GM18511 (cell line): ENCODE measurements around the gene EIF3L.

Experiments used
- ATAC-seq: cut with Tn5 transposase; IDR thresholded peaks from one replicate; pipeline ENCODE4 v1.9.1; 2021; ENCODE audit warnings: mild to moderate bottlenecking, moderate library complexity; ENCODE audit not compliant: unreplicated experiment

The EIF3L gene

DNA sequence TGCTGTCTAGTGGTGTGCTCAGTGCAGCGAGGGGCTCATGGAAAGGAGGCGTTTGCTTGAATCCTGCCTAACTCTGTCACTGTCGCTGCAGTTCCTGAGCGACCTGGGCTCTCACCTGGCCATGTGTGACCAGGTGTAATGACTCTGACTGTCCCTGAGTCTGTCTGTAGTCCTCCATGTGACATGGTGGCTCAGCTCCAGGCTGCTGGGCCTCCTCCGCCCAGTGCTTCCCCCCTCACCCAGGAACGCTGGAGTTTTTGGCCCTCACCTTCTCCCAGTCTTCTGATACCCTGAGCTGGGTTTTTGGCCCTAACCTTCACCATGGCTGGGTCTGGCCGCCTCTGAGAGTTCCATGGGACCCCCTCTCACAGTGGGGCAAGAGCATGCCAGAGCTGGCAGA, 77.1 kb downstream of the EIF3L start:
- no peak for ATAC-seq

DNA sequence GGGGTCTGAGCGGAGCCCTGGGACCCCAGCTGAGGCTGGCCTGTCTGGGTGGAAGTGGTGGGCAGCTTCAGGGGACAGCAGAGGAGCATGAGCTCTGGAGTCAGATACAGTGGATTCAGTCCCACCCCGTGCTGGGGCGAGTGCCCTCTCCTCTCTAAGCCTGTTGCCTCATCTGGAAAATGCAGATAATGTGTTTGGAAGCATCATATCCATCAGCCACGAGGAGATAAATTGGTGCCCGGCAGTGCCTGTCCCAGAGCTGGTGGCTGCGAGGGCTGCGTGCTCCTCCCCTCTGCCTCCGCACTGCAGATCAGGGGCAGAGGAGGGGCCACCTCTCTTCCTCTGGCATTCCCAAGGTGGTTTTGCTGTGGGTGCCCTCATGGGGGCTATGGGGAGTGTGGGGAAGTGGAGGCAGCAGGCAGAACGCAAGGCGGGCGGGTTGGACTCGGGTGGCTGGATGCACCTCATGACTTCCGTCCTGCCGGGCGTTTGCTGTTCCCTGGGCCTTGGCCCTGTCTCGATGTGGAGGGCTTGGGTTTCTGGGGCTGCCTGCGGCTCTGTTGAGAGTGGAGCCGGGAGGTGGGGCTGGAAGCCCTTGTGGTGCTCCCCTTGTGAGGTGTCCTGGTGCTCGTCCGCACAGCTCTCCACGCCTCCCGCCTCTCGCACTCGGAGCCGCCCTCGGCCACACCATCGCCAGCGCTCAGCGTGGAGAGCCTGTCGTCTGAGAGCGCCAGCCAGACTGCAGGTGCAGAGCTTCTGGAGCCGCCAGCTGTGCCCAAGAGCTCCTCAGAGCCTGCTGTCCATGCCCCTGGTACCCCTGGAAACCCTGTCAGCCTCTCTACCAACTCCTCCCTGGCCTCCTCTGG, 77.8 kb downstream of the EIF3L start:
- no peak for ATAC-seq

DNA sequence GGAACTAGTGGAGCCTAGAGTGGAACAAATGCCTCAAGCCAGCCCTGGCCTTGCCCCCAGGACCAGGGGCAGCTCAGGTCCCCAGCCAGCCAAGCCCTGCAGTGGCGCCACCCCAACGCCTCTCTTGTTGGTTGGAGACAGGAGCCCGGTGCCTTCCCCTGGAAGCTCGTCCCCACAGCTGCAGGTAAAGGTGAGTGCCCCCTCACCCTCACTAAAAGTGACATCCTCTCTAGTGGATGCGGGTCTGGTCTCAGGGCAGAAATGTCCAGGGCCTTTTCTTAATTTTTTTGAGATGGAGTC, 78.4 kb downstream of the EIF3L start:
- no peak for ATAC-seq

DNA sequence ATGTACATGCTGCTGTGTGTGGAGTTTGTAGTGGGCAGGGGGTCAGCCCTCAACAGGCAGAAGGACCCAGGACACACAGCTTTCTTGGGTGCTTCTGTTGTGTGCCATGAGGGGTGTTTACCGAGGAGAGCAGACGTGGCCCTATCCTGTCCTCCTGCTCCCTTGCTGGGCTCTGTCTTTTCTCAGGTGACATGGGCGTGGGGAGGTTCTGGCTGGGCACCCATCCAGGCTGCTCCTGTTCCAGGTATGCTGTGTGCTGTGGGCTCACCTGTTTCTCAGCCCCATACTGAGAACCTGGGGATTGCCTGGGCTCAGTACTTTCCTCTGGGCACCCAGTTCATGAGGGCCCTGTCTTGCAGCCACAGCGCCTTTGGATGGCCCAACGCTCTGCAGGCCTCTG, 80.2 kb downstream of the EIF3L start:
- ATAC-seq: no peak

DNA sequence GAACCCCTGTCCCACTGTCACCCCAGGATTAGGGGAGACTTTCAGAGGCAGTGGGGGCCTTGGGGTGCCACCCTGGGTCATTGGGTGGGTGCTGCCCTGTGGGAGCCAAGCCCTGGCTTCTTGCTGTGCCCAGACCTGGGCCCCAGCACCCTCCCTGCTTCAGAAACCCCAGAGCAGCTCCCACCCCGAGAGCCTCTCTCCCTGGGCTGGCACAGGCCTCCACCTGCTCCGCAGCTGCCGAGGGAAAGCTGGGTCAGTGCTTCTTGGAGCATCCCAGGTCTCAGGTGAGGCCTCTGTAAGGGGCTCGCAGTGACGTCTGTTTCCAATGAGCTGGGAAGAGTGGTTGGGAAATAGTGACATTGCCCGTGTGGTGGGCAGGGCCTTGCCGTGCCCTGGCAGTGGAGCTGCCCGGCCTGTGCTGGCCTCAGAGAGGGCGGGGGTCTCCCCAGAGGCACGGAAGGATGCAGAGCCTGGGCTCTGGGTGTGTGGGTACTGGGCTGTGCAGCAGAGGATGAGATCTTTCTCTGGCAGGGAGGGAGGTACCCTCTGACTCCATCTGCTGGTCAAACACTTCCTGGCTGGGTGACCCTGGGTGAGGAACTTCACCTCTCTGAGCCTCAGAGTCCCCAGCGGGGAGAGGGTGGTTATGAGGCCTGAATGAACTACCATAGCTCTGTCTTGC, 81.2 kb downstream of the EIF3L start:
- ATAC-seq: no peak

DNA sequence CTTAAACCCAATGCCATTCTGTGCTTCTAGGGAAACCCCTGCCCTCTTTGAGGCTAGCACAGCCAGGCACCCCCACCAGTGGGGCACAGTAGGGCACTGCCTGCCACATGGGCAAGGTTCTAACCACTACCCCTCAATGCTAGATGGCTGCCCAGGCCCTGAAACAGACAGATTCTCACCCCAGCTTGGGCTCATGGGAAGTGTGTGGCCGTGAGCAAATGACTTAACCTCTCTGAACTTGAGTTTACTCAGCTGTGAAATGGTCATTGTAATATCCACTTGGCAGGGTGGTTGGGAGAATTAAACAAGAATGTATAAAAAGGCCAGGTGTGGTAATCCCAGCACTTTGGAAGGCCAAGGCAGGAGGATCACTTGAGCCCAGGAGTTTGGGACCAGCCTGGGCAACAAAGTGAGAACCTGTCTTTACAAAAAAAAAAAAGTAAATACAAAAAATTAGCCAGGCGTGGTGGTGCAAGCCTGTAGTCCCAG, 81.8 kb downstream of the EIF3L start:
- ATAC-seq: no peak

DNA sequence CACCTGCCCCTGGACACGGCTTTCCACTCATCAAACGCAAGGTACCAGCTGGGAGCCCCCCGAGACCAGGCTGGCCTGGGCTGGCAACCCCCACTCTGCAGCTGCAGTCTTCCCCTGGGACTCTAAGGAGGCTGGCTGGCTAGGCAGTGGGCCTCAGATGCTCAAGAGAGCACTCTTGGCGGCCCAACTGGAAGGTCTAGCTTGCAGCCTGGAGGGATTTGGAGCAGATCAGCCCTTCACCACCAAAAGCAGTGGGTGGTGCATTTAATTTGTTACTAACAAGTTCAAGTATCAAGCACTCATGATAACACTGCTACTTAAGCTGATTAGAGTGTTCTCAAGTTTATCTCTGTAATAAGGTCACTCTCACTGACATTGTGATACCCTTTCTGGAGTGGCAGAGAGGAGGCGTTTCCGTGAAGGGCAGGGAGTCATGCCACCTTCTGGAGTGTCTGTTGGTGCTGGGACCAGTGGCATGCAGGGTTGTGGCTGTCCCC, 82.7 kb downstream of the EIF3L start:
- no peak for ATAC-seq

DNA sequence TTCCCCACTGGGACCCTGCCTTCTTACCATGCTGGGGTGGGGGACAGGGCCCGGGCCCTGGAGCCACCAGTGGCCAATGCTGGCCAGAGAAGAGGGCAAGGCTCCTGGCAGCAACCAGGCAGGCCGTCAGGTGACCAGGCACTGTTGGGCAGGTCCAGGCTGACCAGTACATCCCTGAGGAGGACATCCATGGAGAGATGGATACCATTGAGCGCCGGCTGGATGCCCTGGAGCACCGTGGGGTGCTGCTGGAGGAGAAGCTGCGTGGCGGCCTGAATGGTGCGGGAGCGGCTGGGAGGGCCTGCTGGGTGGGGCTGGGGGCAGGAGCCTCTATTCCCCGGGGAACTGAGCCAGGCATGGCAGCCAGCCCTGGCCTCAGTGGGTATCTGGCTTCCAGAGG, 83.2 kb downstream of the EIF3L start:
- ATAC-seq: no peak

DNA sequence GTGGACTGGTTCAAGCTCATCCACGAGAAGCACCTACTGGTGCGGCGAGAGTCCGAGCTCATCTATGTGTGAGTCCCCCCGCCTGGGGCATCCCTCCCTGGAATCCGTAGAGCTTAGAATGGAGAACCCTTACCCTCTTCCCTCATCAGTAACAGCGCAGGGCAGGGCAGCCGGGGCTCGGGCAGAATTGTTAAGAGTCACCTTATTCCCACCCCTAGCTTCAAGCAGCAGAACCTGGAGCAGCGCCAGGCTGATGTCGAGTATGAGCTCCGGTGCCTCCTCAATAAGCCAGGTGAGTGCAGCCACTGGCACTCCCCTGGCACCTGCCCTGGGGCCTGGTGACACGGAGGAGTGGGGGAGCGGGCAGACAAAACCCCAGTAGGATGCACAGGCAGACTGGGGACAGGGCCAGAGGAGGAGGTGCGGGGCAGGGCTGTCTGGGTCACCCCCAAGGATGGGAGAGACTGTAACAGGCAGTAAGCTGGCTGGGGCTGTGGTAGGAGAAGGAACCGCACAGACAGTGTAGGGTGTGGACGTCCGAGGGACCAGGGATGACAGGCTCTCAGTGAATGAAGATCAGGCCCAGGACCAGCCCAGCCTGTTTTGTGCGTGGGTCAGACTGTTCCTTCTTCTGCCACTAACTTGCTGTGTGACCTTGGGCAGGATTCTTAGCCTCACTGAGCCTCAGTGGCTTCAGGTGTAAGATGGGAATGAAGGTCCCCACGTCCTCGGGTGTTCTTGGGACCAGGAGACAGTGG, 83.8 kb downstream of the EIF3L start:
- no peak for ATAC-seq

DNA sequence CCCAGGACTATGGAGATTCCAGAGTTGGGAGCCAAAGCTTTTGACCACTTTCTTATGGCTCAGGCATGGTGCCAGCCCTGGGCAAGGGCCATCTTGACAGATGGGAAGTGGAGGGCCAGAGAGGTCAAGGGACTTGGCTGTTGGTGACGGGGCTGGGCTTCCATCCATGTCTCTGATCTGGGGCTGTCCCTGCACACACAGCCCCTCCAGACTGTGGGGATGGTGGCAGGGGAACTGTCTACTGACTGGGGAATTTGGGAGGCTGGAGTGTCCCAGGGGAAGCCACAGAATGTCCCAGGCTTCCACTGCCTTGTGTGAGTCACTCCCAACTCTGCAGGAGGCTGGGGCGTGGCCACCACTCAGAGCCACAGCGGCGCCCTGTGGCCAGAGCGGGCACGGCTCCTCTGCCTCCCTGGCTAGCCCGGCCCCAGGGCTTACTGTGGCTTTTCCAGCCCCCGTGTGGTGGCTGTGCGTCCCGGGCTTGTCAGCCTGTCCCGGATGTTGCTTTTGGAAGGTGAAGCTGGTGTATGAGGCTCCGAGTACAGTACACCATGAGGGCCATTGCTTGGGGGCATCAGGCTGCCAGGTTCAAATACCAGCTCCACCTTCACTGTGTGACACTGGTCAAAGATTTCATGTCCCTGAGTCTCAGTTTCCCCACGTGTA, 84.6 kb downstream of the EIF3L start:
- ATAC-seq: peak; percentile 68
